ENCODE data around the gene NT5M.
"Not testable (repeated sequence)": the region's sequence is repeated elsewhere in the genome, so short reads cannot be mapped to it uniquely, and the experiment has no call there.

The NT5M gene

GRCh38 chr17:17303010-17303846 is at the start of gene NT5M:
NT5M (plus strand) TSS chr17:17303373; CDS start chr17:17303551, 178 bp downstream.
- peak; percentile 43 for DNase-seq (ENCODE audit: low read depth)

- DNase-seq (ENCODE audit: low read depth): no peak
Observed at GRCh38 chr17:17253406-17253805, 49.8 kb upstream of the NT5M start.

GRCh38 chr17:17254036-17254435 is 49.1 kb upstream of the NT5M start:
- DNase-seq (ENCODE audit: low read depth): no peak

GRCh38 chr17:17255689-17256088 is 47.5 kb upstream of the NT5M start:
- DNase-seq (ENCODE audit: low read depth): not testable (repeated sequence)

- DNase-seq (ENCODE audit: low read depth): no peak
Observed at GRCh38 chr17:17256316-17256715, 46.9 kb upstream of the NT5M start.

- no peak for DNase-seq (ENCODE audit: low read depth)
Observed at GRCh38 chr17:17258011-17258410, 45.2 kb upstream of the NT5M start.

- DNase-seq (ENCODE audit: low read depth): no peak
Observed at GRCh38 chr17:17258998-17259397, 44.2 kb upstream of the NT5M start.

- DNase-seq (ENCODE audit: low read depth): no peak
Observed at GRCh38 chr17:17264430-17264829, 38.7 kb upstream of the NT5M start.

- no peak for DNase-seq (ENCODE audit: low read depth)
Observed at GRCh38 chr17:17269926-17270773, 33.0 kb upstream of the NT5M start.

- no peak for DNase-seq (ENCODE audit: low read depth)
Observed at GRCh38 chr17:17275971-17276370, 27.2 kb upstream of the NT5M start.

- DNase-seq (ENCODE audit: low read depth): not testable (repeated sequence)
Observed at GRCh38 chr17:17277431-17277830, 25.7 kb upstream of the NT5M start.

GRCh38 chr17:17279316-17279715 is 23.9 kb upstream of the NT5M start:
- DNase-seq (ENCODE audit: low read depth): no peak

GRCh38 chr17:17280613-17281549 is 22.3 kb upstream of the NT5M start, which contains the start of gene COPS3:
COPS3 (minus strand) TSS chr17:17281246; CDS start chr17:17281186, 60 bp downstream.
- DNase-seq (ENCODE audit: low read depth): peak; percentile 92

GRCh38 chr17:17285951-17286350 is 17.2 kb upstream of the NT5M start:
- DNase-seq (ENCODE audit: low read depth): no peak

GRCh38 chr17:17289086-17289485 is 14.1 kb upstream of the NT5M start:
- DNase-seq (ENCODE audit: low read depth): no peak

GRCh38 chr17:17289701-17290100 is 13.5 kb upstream of the NT5M start:
- no peak for DNase-seq (ENCODE audit: low read depth)

- DNase-seq (ENCODE audit: low read depth): no peak
Observed at GRCh38 chr17:17295141-17295540, 8.0 kb upstream of the NT5M start.

GRCh38 chr17:17297217-17297616 is 6.0 kb upstream of the NT5M start:
- no peak for DNase-seq (ENCODE audit: low read depth)

- no peak for DNase-seq (ENCODE audit: low read depth)
Observed at GRCh38 chr17:17298108-17298507, 5.1 kb upstream of the NT5M start.

- DNase-seq (ENCODE audit: low read depth): no peak
Observed at GRCh38 chr17:17300624-17301568, 2.3 kb upstream of the NT5M start.

GRCh38 chr17:17301659-17302058 is 1.5 kb upstream of the NT5M start:
- DNase-seq (ENCODE audit: low read depth): not testable (repeated sequence)
